Measurements from ENCODE around the gene PPP1R13B. TPM values are rescaled to one million over a fixed set of nuclear protein-coding genes. Genes with fewer than 3 reads are reported as not detected.

Gene PPP1R13B
- total RNA-seq, 1 experiment from 2014 or later: 17.8 TPM

DNA sequence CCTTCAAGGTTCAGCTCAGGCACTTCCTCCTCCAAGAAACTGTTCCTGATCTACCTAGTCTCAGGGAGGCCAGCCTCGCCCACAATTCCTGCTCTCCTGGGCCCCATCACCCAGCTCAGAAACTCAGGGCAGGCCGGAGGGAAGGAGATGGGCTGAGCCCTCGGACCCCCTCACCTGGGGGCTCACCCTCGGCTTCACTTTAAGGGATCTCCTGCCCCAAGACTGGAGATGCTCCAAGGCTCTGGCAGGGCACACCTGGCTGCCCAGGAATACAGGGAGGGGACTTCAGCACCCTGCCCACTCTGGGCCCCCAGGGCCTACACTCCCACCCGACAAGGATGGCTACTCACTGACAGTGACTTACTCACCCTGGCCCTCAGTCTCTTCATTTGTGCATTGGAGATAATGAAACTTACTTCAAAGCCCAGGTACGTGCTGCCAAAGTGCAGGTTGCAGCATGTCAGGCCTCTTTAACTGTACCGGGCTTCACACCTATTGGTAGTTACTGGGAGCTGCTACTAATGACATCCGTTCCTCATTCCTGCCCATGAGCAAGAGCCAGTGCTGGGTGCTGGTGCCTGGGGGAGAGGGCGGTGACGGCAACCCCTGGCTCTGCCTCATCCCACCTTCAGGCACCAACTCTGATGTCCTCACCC, 21.0 kb upstream of the PPP1R13B start:
- DNase-seq (ENCODE audit: low read depth, low spot score) (no peak), ATAC-seq (no peak)
- TF ChIP-seq ZNF274 (IDR thresholded peaks at IDR 0.05; ENCODE audit: low read depth, low read length) (no peak), EZH2 (IDR thresholded peaks at IDR 0.05) (no peak), YY1 (IDR thresholded peaks at IDR 0.05; ENCODE audit: extremely low read depth, insufficient replicate concordance, low read depth, low read length) (no peak), MAX (IDR thresholded peaks at IDR 0.05) (no peak), SIN3A (IDR thresholded peaks at IDR 0.05; ENCODE audit: low read depth) (no peak), RAD21 (IDR thresholded peaks at IDR 0.05; ENCODE audit: low read depth) (no peak), FOSL1 (IDR thresholded peaks at IDR 0.05; ENCODE audit: low read depth) (no peak), EGR1 (IDR thresholded peaks at IDR 0.05; ENCODE audit: low read depth) (no peak), EZH2phosphoT487 (IDR thresholded peaks at IDR 0.05; ENCODE audit: borderline replicate concordance) (no peak), POLR2A (IDR thresholded peaks at IDR 0.05; ENCODE audit: borderline replicate concordance, extremely low read depth, insufficient read depth, insufficient read length) (no peak), ELF1 (IDR thresholded peaks at IDR 0.05; ENCODE audit: borderline replicate concordance, low read depth) (no peak), CBX3 (IDR thresholded peaks at IDR 0.05; ENCODE audit: low read depth) (no peak), ZFX (IDR thresholded peaks at IDR 0.05) (no peak), CEBPB (IDR thresholded peaks at IDR 0.05; ENCODE audit: low read depth) (no peak), SP1 (IDR thresholded peaks at IDR 0.05; ENCODE audit: low read depth) (no peak)
- TF ChIP-seq, protein P1, sequence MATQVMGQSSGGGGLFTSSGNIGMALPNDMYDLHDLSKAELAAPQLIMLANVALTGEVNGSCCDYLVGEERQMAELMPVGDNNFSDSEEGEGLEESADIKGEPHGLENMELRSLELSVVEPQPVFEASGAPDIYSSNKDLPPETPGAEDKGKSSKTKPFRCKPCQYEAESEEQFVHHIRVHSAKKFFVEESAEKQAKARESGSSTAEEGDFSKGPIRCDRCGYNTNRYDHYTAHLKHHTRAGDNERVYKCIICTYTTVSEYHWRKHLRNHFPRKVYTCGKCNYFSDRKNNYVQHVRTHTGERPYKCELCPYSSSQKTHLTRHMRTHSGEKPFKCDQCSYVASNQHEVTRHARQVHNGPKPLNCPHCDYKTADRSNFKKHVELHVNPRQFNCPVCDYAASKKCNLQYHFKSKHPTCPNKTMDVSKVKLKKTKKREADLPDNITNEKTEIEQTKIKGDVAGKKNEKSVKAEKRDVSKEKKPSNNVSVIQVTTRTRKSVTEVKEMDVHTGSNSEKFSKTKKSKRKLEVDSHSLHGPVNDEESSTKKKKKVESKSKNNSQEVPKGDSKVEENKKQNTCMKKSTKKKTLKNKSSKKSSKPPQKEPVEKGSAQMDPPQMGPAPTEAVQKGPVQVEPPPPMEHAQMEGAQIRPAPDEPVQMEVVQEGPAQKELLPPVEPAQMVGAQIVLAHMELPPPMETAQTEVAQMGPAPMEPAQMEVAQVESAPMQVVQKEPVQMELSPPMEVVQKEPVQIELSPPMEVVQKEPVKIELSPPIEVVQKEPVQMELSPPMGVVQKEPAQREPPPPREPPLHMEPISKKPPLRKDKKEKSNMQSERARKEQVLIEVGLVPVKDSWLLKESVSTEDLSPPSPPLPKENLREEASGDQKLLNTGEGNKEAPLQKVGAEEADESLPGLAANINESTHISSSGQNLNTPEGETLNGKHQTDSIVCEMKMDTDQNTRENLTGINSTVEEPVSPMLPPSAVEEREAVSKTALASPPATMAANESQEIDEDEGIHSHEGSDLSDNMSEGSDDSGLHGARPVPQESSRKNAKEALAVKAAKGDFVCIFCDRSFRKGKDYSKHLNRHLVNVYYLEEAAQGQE (IDR thresholded peaks at IDR 0.05; ENCODE audit: low read depth): no peak
- TF ChIP-seq, protein P2, sequence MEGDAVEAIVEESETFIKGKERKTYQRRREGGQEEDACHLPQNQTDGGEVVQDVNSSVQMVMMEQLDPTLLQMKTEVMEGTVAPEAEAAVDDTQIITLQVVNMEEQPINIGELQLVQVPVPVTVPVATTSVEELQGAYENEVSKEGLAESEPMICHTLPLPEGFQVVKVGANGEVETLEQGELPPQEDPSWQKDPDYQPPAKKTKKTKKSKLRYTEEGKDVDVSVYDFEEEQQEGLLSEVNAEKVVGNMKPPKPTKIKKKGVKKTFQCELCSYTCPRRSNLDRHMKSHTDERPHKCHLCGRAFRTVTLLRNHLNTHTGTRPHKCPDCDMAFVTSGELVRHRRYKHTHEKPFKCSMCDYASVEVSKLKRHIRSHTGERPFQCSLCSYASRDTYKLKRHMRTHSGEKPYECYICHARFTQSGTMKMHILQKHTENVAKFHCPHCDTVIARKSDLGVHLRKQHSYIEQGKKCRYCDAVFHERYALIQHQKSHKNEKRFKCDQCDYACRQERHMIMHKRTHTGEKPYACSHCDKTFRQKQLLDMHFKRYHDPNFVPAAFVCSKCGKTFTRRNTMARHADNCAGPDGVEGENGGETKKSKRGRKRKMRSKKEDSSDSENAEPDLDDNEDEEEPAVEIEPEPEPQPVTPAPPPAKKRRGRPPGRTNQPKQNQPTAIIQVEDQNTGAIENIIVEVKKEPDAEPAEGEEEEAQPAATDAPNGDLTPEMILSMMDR (IDR thresholded peaks at IDR 0.05 in 2 of 3, conservative IDR thresholded peaks at IDR 0.05 in 1 of 3; ENCODE audit: borderline replicate concordance in 1 of 3, insufficient read depth in 1 of 3, low read depth in 2 of 3, low read length in 2 of 3): no peak
- TF ChIP-seq, protein P3, sequence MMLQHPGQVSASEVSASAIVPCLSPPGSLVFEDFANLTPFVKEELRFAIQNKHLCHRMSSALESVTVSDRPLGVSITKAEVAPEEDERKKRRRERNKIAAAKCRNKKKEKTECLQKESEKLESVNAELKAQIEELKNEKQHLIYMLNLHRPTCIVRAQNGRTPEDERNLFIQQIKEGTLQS (IDR thresholded peaks at IDR 0.05): no peak
- Histone ChIP-seq H3K27ac (ENCODE audit: low read depth, low read length) (no peak overlapping the region), H3K4me2 (ENCODE audit: low read length) (no peak overlapping the region), H4K20me1 (ENCODE audit: insufficient read depth) (no peaks in the 10 kb centered on the region), H3K9me3 (ENCODE audit: control insufficient read depth in 1 of 2, insufficient read depth in 1 of 2, low read depth in 1 of 2, low read length in 2 of 2) (no peaks in the 10 kb centered on the region), H3K9me2 (ENCODE audit: insufficient read depth) (no peaks in the 10 kb centered on the region), H3K9ac (ENCODE audit: low read length) (no peak overlapping the region), H3K27me3 (ENCODE audit: insufficient read depth, low read length) (no peaks in the 10 kb centered on the region), H2AFZ (ENCODE audit: low read depth, low read length, poor library complexity, severe bottlenecking) (no peak overlapping the region), H3K4me1 (ENCODE audit: control insufficient read depth in 1 of 2, insufficient read depth in 2 of 2, low read length in 2 of 2) (peaks cover 4 to 31% of the 10 kb centered on the region in 2 experiments), H3K36me3 (ENCODE audit: control insufficient read depth in 1 of 2, insufficient read depth in 2 of 2, low read length in 2 of 2) (no peaks in the 10 kb centered on the region), H3K79me2 (ENCODE audit: insufficient read depth, low read length) (no peaks in the 10 kb centered on the region), H3K4me3 (replicated peaks in 1 of 2; ENCODE audit: low read depth in 1 of 2, low read length in 2 of 2) (no peak overlapping the region)
- RAD21 ChIA-PET (ENCODE audit: low non-redundant PET in 1 of 2, low total read pairs in 2 of 2, uncharacterized antibody in 2 of 2, unreplicated experiment in 2 of 2): no interaction called here
- POLR2A ChIA-PET: no interaction called here
- intact Hi-C loops (cut with micrococcal nuclease): no loop called here
- BruUV-seq (replicated peaks): no TSS peak
- CTCF ChIA-PET: no interaction called here
